Activated CD4-positive, alpha-beta T cell treated with anti-CD3 and anti-CD28 coated beads for 36 hours (primary cell): Measurements from ENCODE around the gene LKAAEAR1. TPM values are rescaled to one million over a fixed set of nuclear protein-coding genes. Genes with fewer than 3 reads are reported as not detected.
A peak's percentile ranks its signal among the peaks of the same experiment; 100 is the strongest.

Experiments used
- ATAC-seq: fragments of 200-7000 bp; cut with Tn5 transposase; one replicate; pipeline ENCODE4 v1.10.0; 2021; ENCODE audit warnings: mild to moderate bottlenecking, moderate library complexity
- CTCF ChIA-PET: fragments of 350-600 bp; sonication (Branson Sonifier 250); formaldehyde crosslinking; loops from one replicate; lab custom pipeline; 2021; ENCODE audit warnings: antibody characterized with exemption; lab: Charles Lee
- POLR2A ChIA-PET: fragments of 350-600 bp; sonication (Branson Sonifier 250); formaldehyde crosslinking; loops from one replicate; lab custom pipeline; 2021; ENCODE audit warnings: antibody characterized with exemption, inconsistent platforms; lab: Charles Lee
- DNase-seq: peaks from one replicate; pipeline ENCODE4 v3.0.0-alpha.2; 2020
- H3K27ac Mint-ChIP-seq: one replicate; pipeline ENCODE4 v1.8.0; 2021; ENCODE audit warnings: mixed read lengths
- H3K27me3 Mint-ChIP-seq: one replicate; pipeline ENCODE4 v1.8.0; 2021; ENCODE audit warnings: mixed read lengths
- H3K36me3 Mint-ChIP-seq: one replicate; pipeline ENCODE4 v1.8.0; 2021; ENCODE audit warnings: low read depth, mixed read lengths
- H3K4me1 Mint-ChIP-seq: one replicate; pipeline ENCODE4 v1.8.0; 2021; ENCODE audit warnings: mixed read lengths
- H3K4me3 Mint-ChIP-seq: one replicate; pipeline ENCODE4 v1.8.0; 2021; ENCODE audit warnings: mild to moderate bottlenecking, moderate library complexity, mixed read lengths
- H3K9me3 Mint-ChIP-seq: one replicate; pipeline ENCODE4 v1.8.0; 2021; ENCODE audit warnings: low read depth, mixed read lengths
- intact Hi-C, 2 experiments: fragments of 100-400 bp; cut with DNase I in 1 of 2; cut with micrococcal nuclease in 1 of 2; formaldehyde crosslinking; loops; one replicate each; pipeline versions ENCODE4 v1.14.2 to v1.15.1; 2022 to 2024; cut with DNase I, micrococcal nuclease
- total RNA-seq, 2 experiments: library from RNA; stranded (reverse); gene quantifications; one replicate each; pipeline ENCODE4 v1.2.3, GENCODE V29; 2021

LKAAEAR1 gene
- total RNA-seq, 2 experiments from 2014 or later, result 0.30 to 0.46 TPM

- Mint-ChIP-seq H3K4me3 (peak overlapping the region; percentile 90), H3K36me3 (peaks cover 6% of the 10 kb centered on the region), H3K4me1 (peaks cover 14% of the 10 kb centered on the region), H3K9me3 (no peaks in the 10 kb centered on the region), H3K27ac (peak overlapping the region; percentile 88), H3K27me3 (no peaks in the 10 kb centered on the region)
- DNase-seq, result peak; percentile 69
- intact Hi-C loops, result no loop called here
- ChIA-PET POLR2A (no interaction called here), CTCF (interaction anchor here (0.6 to 0.7 kb wide), 2 partner anchors 9 to 15 kb away, joined by 3 to 4 read pairs; no protein-coding TSS in a partner anchor)
- ATAC-seq, result peak; percentile 28
Measured at GRCh38 chr20:64077094-64077493, 7.1 kb downstream of the LKAAEAR1 start.

- ATAC-seq, result no peak
- Mint-ChIP-seq H3K36me3 (peaks cover 6% of the 10 kb centered on the region), H3K4me3 (peak overlapping the region; percentile 90), H3K4me1 (peaks cover 10% of the 10 kb centered on the region), H3K9me3 (no peaks in the 10 kb centered on the region), H3K27ac (peak overlapping the region; percentile 88), H3K27me3 (no peaks in the 10 kb centered on the region)
- POLR2A ChIA-PET, result no interaction called here
- intact Hi-C loops, result no loop called here
- CTCF ChIA-PET, result interaction anchor here (0.6 to 0.7 kb wide), 2 partner anchors 14 to 112 kb away, joined by 3 to 4 read pairs; no protein-coding TSS in a partner anchor
- no peak for DNase-seq
Measured at GRCh38 chr20:64076061-64076997, 7.9 kb downstream of the LKAAEAR1 start.

DNA sequence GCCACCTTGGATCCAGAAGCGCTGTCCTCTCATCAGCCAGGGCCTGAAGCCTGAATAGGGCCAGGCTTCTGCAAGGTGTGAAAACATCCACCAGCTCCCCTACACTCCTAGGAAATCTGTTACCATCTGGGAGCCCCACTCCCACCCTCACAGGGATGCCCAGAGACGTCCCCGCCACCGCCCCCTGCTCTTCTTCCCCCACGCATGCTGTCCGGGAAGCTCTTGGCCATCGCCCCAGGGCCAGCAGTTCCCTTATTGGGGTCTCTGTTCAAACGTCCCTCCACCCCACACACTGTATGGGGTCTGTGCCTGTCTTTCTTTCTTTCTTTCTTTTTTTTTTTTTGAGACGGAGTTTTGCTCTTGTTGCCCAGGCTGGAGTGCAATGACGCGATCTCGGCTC is 8.6 kb downstream of the LKAAEAR1 start:
- no peak overlapping the region for H3K4me3 Mint-ChIP-seq
- H3K27ac Mint-ChIP-seq, result peak overlapping the region; percentile 19
- no peak for ATAC-seq
- peaks cover 6% of the 10 kb centered on the region for H3K36me3 Mint-ChIP-seq
- no peaks in the 10 kb centered on the region for H3K27me3 Mint-ChIP-seq
- intact Hi-C loops, result no loop called here
- no peaks in the 10 kb centered on the region for H3K9me3 Mint-ChIP-seq
- H3K4me1 Mint-ChIP-seq, result peaks cover 8% of the 10 kb centered on the region
- POLR2A ChIA-PET, result no interaction called here
- CTCF ChIA-PET, result interaction anchor here (0.6 kb wide), 1 partner anchor 111 kb away, joined by 3 read pairs; no protein-coding TSS in a partner anchor
- no peak for DNase-seq

- intact Hi-C loops, result no loop called here
- no peak for ATAC-seq
Measured at GRCh38 chr20:64074963-64075362, 9.2 kb downstream of the LKAAEAR1 start.

DNA sequence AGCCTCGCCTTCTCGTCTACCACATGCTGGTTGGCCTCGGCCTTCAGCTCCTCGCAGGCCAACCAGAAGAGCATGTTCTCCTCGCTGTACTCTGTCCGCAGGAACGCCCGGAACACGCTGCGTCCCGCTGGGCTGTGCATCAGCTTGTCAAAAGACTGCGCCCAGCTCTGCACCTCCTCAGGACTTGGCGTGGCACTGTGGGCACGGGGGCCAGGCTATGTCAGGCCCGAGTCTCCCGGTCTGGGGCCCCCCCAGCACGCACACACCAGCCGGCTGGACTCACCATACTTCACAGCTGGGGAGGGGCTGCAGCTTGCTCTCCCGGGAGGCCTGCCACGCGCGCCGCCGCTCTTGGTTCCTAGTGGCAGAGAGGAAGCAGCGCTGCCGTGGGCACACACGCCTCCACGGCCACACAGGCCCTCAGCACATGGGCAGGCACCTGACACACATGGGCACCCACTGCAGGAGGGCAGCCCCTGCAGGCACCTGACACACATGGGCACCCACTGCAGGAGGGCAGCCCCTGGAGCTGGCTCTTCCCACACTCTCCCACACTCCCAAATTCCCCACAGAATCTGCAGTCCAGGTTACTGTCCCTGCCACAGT is 9.9 kb downstream of the LKAAEAR1 start:
- intact Hi-C loops, result no loop called here
- H3K4me1 Mint-ChIP-seq, result peaks cover 3% of the 10 kb centered on the region

More at GRCh38 chr20:64074963-64075362, 9.2 kb downstream of the LKAAEAR1 start:
- H3K9me3 Mint-ChIP-seq, result no peaks in the 10 kb centered on the region
- H3K27ac Mint-ChIP-seq, result no peak overlapping the region
- ChIA-PET CTCF (no interaction called here), POLR2A (no interaction called here)
- H3K27me3 Mint-ChIP-seq, result no peaks in the 10 kb centered on the region
- H3K4me3 Mint-ChIP-seq, result no peak overlapping the region
- no peak for DNase-seq
- H3K36me3 Mint-ChIP-seq, result peaks cover 6% of the 10 kb centered on the region
- peaks cover 3% of the 10 kb centered on the region for H3K4me1 Mint-ChIP-seq

GRCh38 chr20:64073476-64074183 is 10.6 kb downstream of the LKAAEAR1 start:
- intact Hi-C loops, result no loop called here
- Mint-ChIP-seq H3K9me3 (no peaks in the 10 kb centered on the region), H3K27me3 (no peaks in the 10 kb centered on the region), H3K27ac (no peak overlapping the region), H3K4me3 (no peak overlapping the region), H3K4me1 (peaks cover 3% of the 10 kb centered on the region), H3K36me3 (peaks cover 6% of the 10 kb centered on the region)
- ATAC-seq, result no peak
- DNase-seq, result no peak
- CTCF ChIA-PET, result interaction anchor here (0.5 to 0.8 kb wide), 2 partner anchors 7 to 26 kb away, joined by 3 read pairs; no protein-coding TSS in a partner anchor
- POLR2A ChIA-PET, result no interaction called here

More for the DNA sequence above, 9.9 kb downstream of the LKAAEAR1 start:
- Mint-ChIP-seq H3K36me3 (peaks cover 6% of the 10 kb centered on the region), H3K9me3 (no peaks in the 10 kb centered on the region), H3K27ac (no peak overlapping the region), H3K27me3 (no peaks in the 10 kb centered on the region), H3K4me3 (no peak overlapping the region)
- CTCF ChIA-PET, result interaction anchor here (0.5 kb wide), 1 partner anchor 26 kb away, joined by 3 read pairs; no protein-coding TSS in a partner anchor
- no peak for DNase-seq
- POLR2A ChIA-PET, result no interaction called here
- no peak for ATAC-seq

DNA sequence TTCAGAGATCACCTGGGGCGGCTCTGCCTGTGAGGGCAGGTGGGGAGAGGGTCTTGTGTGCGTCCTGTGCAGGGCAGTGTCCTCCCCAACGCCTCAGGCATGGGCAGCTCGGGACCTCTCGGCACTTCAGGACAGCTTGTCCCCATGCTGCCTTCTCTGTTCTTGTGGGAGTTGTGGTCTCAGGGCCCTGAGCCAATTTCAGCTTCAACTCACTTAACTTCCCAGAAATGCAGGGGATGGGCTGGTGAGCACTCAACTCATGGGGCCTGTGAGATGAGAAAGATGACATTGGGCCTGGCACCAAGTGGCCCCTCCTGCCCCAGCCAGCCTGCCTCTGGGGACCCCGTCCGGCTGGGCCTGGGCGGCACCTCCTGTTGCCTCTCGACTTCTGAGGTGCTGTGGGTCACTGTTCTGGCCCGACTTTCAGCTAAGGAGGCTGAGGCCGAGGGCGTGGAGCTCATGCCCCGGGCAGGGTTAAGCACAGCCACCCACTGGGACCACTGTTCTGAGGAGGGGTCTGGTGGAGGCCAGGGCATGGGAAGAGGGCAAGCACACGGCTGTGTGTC is 11.6 kb downstream of the LKAAEAR1 start:
- Mint-ChIP-seq H3K27me3 (no peaks in the 10 kb centered on the region), H3K9me3 (no peaks in the 10 kb centered on the region), H3K4me3 (no peak overlapping the region), H3K36me3 (peaks cover 4% of the 10 kb centered on the region), H3K4me1 (peaks cover 7% of the 10 kb centered on the region), H3K27ac (no peak overlapping the region)
- DNase-seq (no peak), ATAC-seq (no peak)
- CTCF ChIA-PET, result interaction anchor here (0.5 to 0.7 kb wide), 2 partner anchors 26 to 28 kb away, joined by 3 read pairs; no protein-coding TSS in a partner anchor
- intact Hi-C loops, result no loop called here
- POLR2A ChIA-PET, result no interaction called here

- no peak overlapping the region for H3K4me3 Mint-ChIP-seq
- no peak for DNase-seq
Measured at GRCh38 chr20:64071341-64072332, 12.6 kb downstream of the LKAAEAR1 start.

GRCh38 chr20:64070244-64070993 is 13.8 kb downstream of the LKAAEAR1 start:
- intact Hi-C loops, result no loop called here
- Mint-ChIP-seq H3K4me3 (no peak overlapping the region), H3K27me3 (no peaks in the 10 kb centered on the region), H3K27ac (no peak overlapping the region), H3K9me3 (no peaks in the 10 kb centered on the region), H3K4me1 (peaks cover 26% of the 10 kb centered on the region), H3K36me3 (peaks cover 4% of the 10 kb centered on the region)
- CTCF ChIA-PET, result interaction anchor here (1.6 kb wide), 1 partner anchor 9 kb away, joined by 4 read pairs; the partner anchor contains the start of genes OPRL1 and RGS19
- ATAC-seq, result no peak
- POLR2A ChIA-PET, result no interaction called here
- no peak for DNase-seq

More at GRCh38 chr20:64071341-64072332, 12.6 kb downstream of the LKAAEAR1 start:
- no peak overlapping the region for H3K27ac Mint-ChIP-seq
- ATAC-seq, result no peak
- intact Hi-C loops, result no loop called here
- peaks cover 4% of the 10 kb centered on the region for H3K36me3 Mint-ChIP-seq
- POLR2A ChIA-PET, result no interaction called here
- no peaks in the 10 kb centered on the region for H3K27me3 Mint-ChIP-seq
- CTCF ChIA-PET, result no interaction called here
- H3K9me3 Mint-ChIP-seq, result no peaks in the 10 kb centered on the region
- peaks cover 15% of the 10 kb centered on the region for H3K4me1 Mint-ChIP-seq
